COLO829 (cell line): Measurements from ENCODE around the gene NT5C2.

Experiments used
- DNase-seq: peaks from one replicate; pipeline ENCODE4 v3.0.0; 2012; ENCODE audit warnings: low spot score

NT5C2 gene

GRCh38 chr10:103058034-103058433 is 135.0 kb downstream of the NT5C2 start:
- DNase-seq: no peak

- DNase-seq: no peak
Measured at GRCh38 chr10:103055105-103055504, 138.0 kb downstream of the NT5C2 start.

GRCh38 chr10:103054621-103055020 is 138.5 kb downstream of the NT5C2 start:
- no peak for DNase-seq

GRCh38 chr10:103053659-103054581 is 139.2 kb downstream of the NT5C2 start:
- DNase-seq: no peak

GRCh38 chr10:103049237-103049636 is 143.8 kb downstream of the NT5C2 start:
- DNase-seq: no peak

GRCh38 chr10:103047381-103047780 is 145.7 kb downstream of the NT5C2 start:
- no peak for DNase-seq

- no peak for DNase-seq
Measured at GRCh38 chr10:103045961-103046360, 147.1 kb downstream of the NT5C2 start.

- no peak for DNase-seq
Measured at GRCh38 chr10:103044942-103045489, 148.1 kb downstream of the NT5C2 start.

GRCh38 chr10:103042908-103043307 is 150.2 kb downstream of the NT5C2 start:
- DNase-seq: no peak

- DNase-seq: no peak
Measured at GRCh38 chr10:103042129-103042528, 150.9 kb downstream of the NT5C2 start.

GRCh38 chr10:103041391-103041790 is 151.7 kb downstream of the NT5C2 start:
- no peak for DNase-seq

- DNase-seq: no peak
Measured at GRCh38 chr10:103040418-103040817, 152.7 kb downstream of the NT5C2 start.

GRCh38 chr10:103038570-103038969 is 154.5 kb downstream of the NT5C2 start:
- DNase-seq: no peak
